ENCODE measurements around the gene NR2C2. TPM values are rescaled to one million over a fixed set of nuclear protein-coding genes. Genes with fewer than 3 reads are reported as not detected.

The NR2C2 gene
- total RNA-seq, 1 donor from 2014 or later: 55.0 TPM

GRCh38 chr3:15066467-15066866 is 119.1 kb downstream of the NR2C2 start:
- intact Hi-C loops (cut with micrococcal nuclease): no loop called here
- Mint-ChIP-seq H3K36me3 (ENCODE audit: low read depth) (peaks cover 17% of the 10 kb centered on the region), H3K27ac (no peak overlapping the region)

GRCh38 chr3:15069441-15069840 is 122.1 kb downstream of the NR2C2 start:
- no peak overlapping the region for H3K4me3 Mint-ChIP-seq
- ATAC-seq (ENCODE audit: low read depth): no peak
- H3K4me1 Mint-ChIP-seq: peaks cover 7% of the 10 kb centered on the region
- TF ChIP-seq CTCF (IDR thresholded peaks at IDR 0.05): no peak
- no peaks in the 10 kb centered on the region for H3K9me3 Mint-ChIP-seq
- no peak for DNase-seq
- intact Hi-C loops (cut with micrococcal nuclease): no loop called here
- H3K36me3 Mint-ChIP-seq (ENCODE audit: low read depth): peaks cover 40% of the 10 kb centered on the region
- CTCF ChIA-PET: interaction anchor here (1.0 kb wide), 1 partner anchor 19 kb away, joined by 3 read pairs; no protein-coding TSS in a partner anchor
- H3K27me3 Mint-ChIP-seq: no peaks in the 10 kb centered on the region
- no peak overlapping the region for H3K27ac Mint-ChIP-seq
- POLR2A ChIA-PET: no interaction called here

More at GRCh38 chr3:15066467-15066866, 119.1 kb downstream of the NR2C2 start:
- no peaks in the 10 kb centered on the region for H3K27me3 Mint-ChIP-seq
- H3K4me3 Mint-ChIP-seq: no peak overlapping the region
- peaks cover 23% of the 10 kb centered on the region for H3K4me1 Mint-ChIP-seq
- H3K9me3 Mint-ChIP-seq: no peaks in the 10 kb centered on the region
- DNase-seq: no peak
- ChIA-PET POLR2A (interaction anchor here (0.7 to 4.1 kb wide), 2 partner anchors 32 to 49 kb away, joined by 5 to 51 read pairs; partner anchors contain the start of gene RBSN), CTCF (interaction anchor here (0.6 kb wide), 1 partner anchor 14 kb away, joined by 3 read pairs; no protein-coding TSS in a partner anchor)
- no peak for ATAC-seq (ENCODE audit: low read depth)
- no peak for TF ChIP-seq CTCF (IDR thresholded peaks at IDR 0.05)

- H3K36me3 Mint-ChIP-seq (ENCODE audit: low read depth): peaks cover 59% of the 10 kb centered on the region
These were observed 124.3 kb downstream of the NR2C2 start for GRCh38 chr3:15071699-15072098.

GRCh38 chr3:15074500-15074899 is 127.1 kb downstream of the NR2C2 start:
- Mint-ChIP-seq H3K27me3 (no peaks in the 10 kb centered on the region), H3K4me1 (no peaks in the 10 kb centered on the region), H3K4me3 (no peak overlapping the region), H3K36me3 (ENCODE audit: low read depth) (peaks cover 82% of the 10 kb centered on the region), H3K27ac (no peak overlapping the region), H3K9me3 (no peaks in the 10 kb centered on the region)
- ChIA-PET POLR2A (no interaction called here), CTCF (no interaction called here)
- no peak for TF ChIP-seq CTCF (IDR thresholded peaks at IDR 0.05)
- intact Hi-C loops (cut with micrococcal nuclease): no loop called here
- ATAC-seq (ENCODE audit: low read depth) (no peak), DNase-seq (no peak)

More at GRCh38 chr3:15071699-15072098, 124.3 kb downstream of the NR2C2 start:
- Mint-ChIP-seq H3K27me3 (no peaks in the 10 kb centered on the region), H3K4me1 (no peaks in the 10 kb centered on the region), H3K9me3 (no peaks in the 10 kb centered on the region), H3K27ac (no peak overlapping the region), H3K4me3 (no peak overlapping the region)
- intact Hi-C loops (cut with micrococcal nuclease): no loop called here
- ChIA-PET CTCF (no interaction called here), POLR2A (no interaction called here)
- ATAC-seq (ENCODE audit: low read depth) (no peak), DNase-seq (no peak)
- no peak for TF ChIP-seq CTCF (IDR thresholded peaks at IDR 0.05)

GRCh38 chr3:15079091-15079490 is 131.7 kb downstream of the NR2C2 start:
- TF ChIP-seq CTCF (IDR thresholded peaks at IDR 0.05): no peak
- DNase-seq: no peak
- H3K27ac Mint-ChIP-seq: no peak overlapping the region
- POLR2A ChIA-PET: no interaction called here
- ATAC-seq (ENCODE audit: low read depth): no peak
- H3K4me1 Mint-ChIP-seq: no peaks in the 10 kb centered on the region
- no peaks in the 10 kb centered on the region for H3K9me3 Mint-ChIP-seq
- H3K36me3 Mint-ChIP-seq (ENCODE audit: low read depth): peaks cover 91% of the 10 kb centered on the region
- intact Hi-C loops (cut with micrococcal nuclease): no loop called here
- CTCF ChIA-PET: no interaction called here
- no peak overlapping the region for H3K4me3 Mint-ChIP-seq
- H3K27me3 Mint-ChIP-seq: no peaks in the 10 kb centered on the region

Data from activated B cell treated with CpG ODN at 0.5 μM for 24 hours (primary cell).